IMR-90 (cell line): ENCODE results near the gene HECW1. TPM values are rescaled to one million over a fixed set of nuclear protein-coding genes. Genes with fewer than 3 reads are reported as not detected.

Experiments used
- ATAC-seq: fragments of 200-7000 bp; cut with Tn5 transposase; 2 replicates; pipeline ENCODE4 v1.9.1; 2020; ENCODE audit warnings: low read depth, mild to moderate bottlenecking, moderate library complexity
- BruUV-seq: library from RNA; stranded (reverse); fragments of 400-500 nt; replicated peaks from 2 replicates; lab custom pipeline; 2021; lab: Mats Ljungman, UMichigan
- CTCF ChIA-PET: fragments of 300-600 bp; formaldehyde crosslinking; extraction: SDS; loops from one replicate; lab custom pipeline; 2021; ENCODE audit warnings: antibody characterized with exemption; lab: Yijun Ruan, JAX
- POLR2A ChIA-PET: fragments of 300-600 bp; sonication (Branson Sonifier 250); formaldehyde crosslinking; loops from one replicate; lab custom pipeline; 2022; ENCODE audit warnings: antibody characterized with exemption; ENCODE audit not compliant: unreplicated experiment; lab: Charles Lee
- DNase-seq: peaks from one replicate; pipeline ENCODE4 v3.0.0; 2013
- H2AFZ ChIP-seq: replicated peaks from 2 replicates; pipeline ENCODE3; 2013; ENCODE audit warnings: low read length, mild to moderate bottlenecking; ENCODE audit not compliant: poor library complexity
- H2AK5ac ChIP-seq: 2 replicates; pipeline ENCODE4 v1.6.1; 2013; ENCODE audit warnings: low read depth, low read length, inconsistent platforms
- H2AK9ac ChIP-seq: replicated peaks from 2 replicates; pipeline ENCODE3; 2013; ENCODE audit warnings: mild to moderate bottlenecking, low read depth, low read length, moderate library complexity; ENCODE audit not compliant: poor library complexity
- H2BK120ac ChIP-seq: 2 replicates; pipeline ENCODE4 v1.6.1; 2013; ENCODE audit warnings: low read depth, low read length, inconsistent platforms
- H2BK15ac ChIP-seq: 3 replicates; pipeline ENCODE4 v1.6.1; 2013; ENCODE audit warnings: low read depth, low read length, inconsistent platforms
- H2BK20ac ChIP-seq: 2 replicates; pipeline ENCODE4 v1.6.1; 2013; ENCODE audit warnings: low read depth, mild to moderate bottlenecking, inconsistent platforms, low read length, moderate library complexity
- H2BK5ac ChIP-seq: 2 replicates; pipeline ENCODE4 v1.6.1; 2013; ENCODE audit warnings: mild to moderate bottlenecking, low read depth, low read length, inconsistent platforms; ENCODE audit not compliant: poor library complexity, severe bottlenecking
- H3K14ac ChIP-seq: replicated peaks from 2 replicates; pipeline ENCODE4 v1.6.1; 2013; ENCODE audit warnings: low read depth, low read length, inconsistent platforms
- H3K18ac ChIP-seq: 2 replicates; pipeline ENCODE4 v1.6.1; 2013; ENCODE audit warnings: low read depth, low read length, control low read depth
- H3K23ac ChIP-seq: 2 replicates; pipeline ENCODE4 v1.6.1; 2013; ENCODE audit warnings: low read depth, low read length, inconsistent platforms
- H3K27ac ChIP-seq: 2 replicates; pipeline ENCODE4 v1.5.1; 2013; ENCODE audit warnings: mild to moderate bottlenecking, control low read depth, low read length; ENCODE audit not compliant: insufficient read depth
- H3K27me3 ChIP-seq: 2 replicates; pipeline ENCODE4 v1.6.1; 2013; ENCODE audit warnings: low read length; ENCODE audit not compliant: control insufficient read depth, insufficient read depth
- H3K36me3 ChIP-seq: 2 replicates; pipeline ENCODE4 v1.6.1; 2013; ENCODE audit warnings: low read length, mixed read lengths; ENCODE audit not compliant: control insufficient read depth, insufficient read depth
- H3K4ac ChIP-seq: 2 replicates; pipeline ENCODE4 v1.6.1; 2013; ENCODE audit warnings: low read depth, low read length, inconsistent platforms
- H3K4me1 ChIP-seq: 2 replicates; pipeline ENCODE4 v1.6.1; 2013; ENCODE audit warnings: low read length, mixed read lengths; ENCODE audit not compliant: control insufficient read depth, insufficient read depth
- H3K4me2 ChIP-seq: 2 replicates; pipeline ENCODE4 v1.6.1; 2013; ENCODE audit warnings: low read depth, mild to moderate bottlenecking, control low read depth, low read length, moderate library complexity
- H3K4me3 ChIP-seq: 2 replicates; pipeline ENCODE4 v1.5.1; 2013; ENCODE audit warnings: low read depth, mild to moderate bottlenecking, control low read depth, low read length, moderate library complexity; ENCODE audit not compliant: insufficient read depth
- H3K56ac ChIP-seq: 2 replicates; pipeline ENCODE4 v1.6.1; 2013; ENCODE audit warnings: low read length, inconsistent platforms; ENCODE audit not compliant: insufficient read depth; ENCODE audit errors: extremely low read depth
- H3K79me1 ChIP-seq, 2 experiments: 2 replicates each; pipeline ENCODE4 v1.6.1; 2013; ENCODE audit warnings: low read length in 2 of 2, inconsistent platforms in 1 of 2, low read depth in 1 of 2
- H3K9ac ChIP-seq: 2 replicates; pipeline ENCODE4 v1.6.1; 2013; ENCODE audit warnings: low read depth, low read length, control low read depth
- H3K9me1 ChIP-seq: 2 replicates; pipeline ENCODE4 v1.6.1; 2013; ENCODE audit warnings: low read length, inconsistent platforms; ENCODE audit not compliant: insufficient read depth
- H3K9me3 ChIP-seq: 2 replicates; pipeline ENCODE4 v1.6.1; 2013; ENCODE audit warnings: low read length; ENCODE audit not compliant: control insufficient read depth, insufficient read depth
- H4K20me1 ChIP-seq: 2 replicates; pipeline ENCODE4 v1.6.1; 2013; ENCODE audit warnings: low read length, inconsistent platforms; ENCODE audit not compliant: insufficient read depth
- H4K5ac ChIP-seq: 2 replicates; pipeline ENCODE4 v1.6.1; 2013; ENCODE audit warnings: mild to moderate bottlenecking, low read depth, low read length, control low read depth
- H4K8ac ChIP-seq, 2 experiments: 2 replicates each; pipeline ENCODE4 v1.6.1; 2013; ENCODE audit warnings: low read depth in 2 of 2, low read length in 2 of 2, control low read depth in 1 of 2, inconsistent platforms in 1 of 2
- H4K91ac ChIP-seq: 2 replicates; pipeline ENCODE4 v1.6.1; 2013; ENCODE audit warnings: low read depth, low read length, inconsistent platforms; ENCODE audit not compliant: insufficient read depth
- CHD1 ChIP-seq: IDR thresholded peaks from 2 replicates; pipeline ENCODE4 v1.6.1; 2012; ENCODE audit warnings: low read depth, low read length, improper control_type of control experiment
- MAZ ChIP-seq: IDR thresholded peaks from 2 replicates; pipeline ENCODE4 v1.6.1; 2012; ENCODE audit warnings: low read depth, mild to moderate bottlenecking, low read length, improper control_type of control experiment, moderate library complexity, borderline replicate concordance
- MXI1 ChIP-seq: IDR thresholded peaks from 2 replicates; pipeline ENCODE4 v1.6.1; 2012; ENCODE audit warnings: low read depth, mild to moderate bottlenecking, low read length, moderate library complexity, borderline replicate concordance
- NFE2L2 ChIP-seq: fragments of 150-350 bp; IDR thresholded peaks from 2 replicates; pipeline ENCODE4 v1.6.1; 2016; ENCODE audit warnings: low read depth, mild to moderate bottlenecking, low read length
- RAD21 ChIP-seq: IDR thresholded peaks from 2 replicates; pipeline ENCODE4 v1.6.1; 2012; ENCODE audit warnings: low read length, improper control_type of control experiment
- RFX5 ChIP-seq: IDR thresholded peaks from 2 replicates; pipeline ENCODE4 v1.8.0; 2012; ENCODE audit warnings: low read depth, mild to moderate bottlenecking, low read length, moderate library complexity
- dilution Hi-C: fragments of 300-500 bp; cut with HindIII; formaldehyde crosslinking; loops from one replicate; pipeline ENCODE4 v1.14.3; 2018; ENCODE audit warnings: low sequenced_read_pairs; ENCODE audit not compliant: unreplicated experiment
- in situ Hi-C: fragments of 300-500 bp; cut with MboI; formaldehyde crosslinking; loops from 3 replicates; pipeline ENCODE4 v1.14.3; 2019; ENCODE audit warnings: low sequenced_read_pairs, inconsistent platforms, mixed read lengths
- intact Hi-C: fragments of 100-400 bp; cut with micrococcal nuclease; formaldehyde crosslinking; loops from 2 replicates; pipeline ENCODE4 v1.10.0; 2022
- polyA plus RNA-seq, 3 experiments: library from polyadenylated mRNA; depleted of rRNA; stranded (reverse); fragments of >200 nt; gene quantifications; 2 replicates each; pipeline ENCODE4 v1.2.3, GENCODE V29; 2012; ENCODE audit warnings: low replicate concordance in 1 of 3
- total RNA-seq: library from RNA; depleted of rRNA; stranded (reverse); fragments of >200 nt; gene quantifications from 2 replicates; pipeline ENCODE4 v1.2.3, GENCODE V29; 2012
- TF ChIP-seq, protein P1 (sequence below): fragments of 150-350 bp; IDR thresholded peaks from 2 replicates; pipeline ENCODE4 v1.6.1; 2016; ENCODE audit warnings: low read depth, mild to moderate bottlenecking, low read length, moderate library complexity, borderline replicate concordance

The HECW1 gene
- total and polyA plus RNA-seq, 2 of the 4 experiments (the other 2 are of a cell fraction) = 0.56 to 1.3 TPM

DNA sequence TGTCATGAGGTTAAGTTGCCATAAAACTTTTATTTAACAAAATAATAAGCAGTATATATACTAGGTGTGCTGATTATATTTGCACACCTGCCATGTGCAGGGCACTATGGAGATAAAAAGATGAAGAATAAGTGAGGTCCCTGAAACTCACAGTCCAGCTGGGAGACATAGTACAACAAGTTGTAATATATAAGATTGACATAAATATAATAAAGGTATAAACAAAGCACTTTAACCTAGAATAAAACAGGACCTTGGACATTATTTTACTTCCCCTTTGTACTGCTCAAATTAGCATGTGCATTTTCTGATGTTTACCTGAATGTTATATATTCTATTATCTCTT lies 476.7 kb downstream of the HECW1 start:
- Histone ChIP-seq H2BK20ac (no peak overlapping the region), H3K27me3 (no peaks in the 10 kb centered on the region), H3K36me3 (no peaks in the 10 kb centered on the region), H3K27ac (no peak overlapping the region), H3K9me3 (no peaks in the 10 kb centered on the region), H2AK5ac (no peak overlapping the region), H3K4me2 (no peak overlapping the region), H2BK120ac (no peak overlapping the region), H4K8ac (no peak overlapping the region), H2AK9ac (no peak overlapping the region), H3K79me1 (peaks cover 0 to 47% of the 10 kb centered on the region in 2 experiments; a peak in 2 of 4 replicates), H2BK15ac (no peak overlapping the region), H4K91ac (no peak overlapping the region), H2AFZ (no peak overlapping the region), H3K14ac (no peak overlapping the region), H3K4me3 (no peak overlapping the region), H2BK5ac (no peak overlapping the region), H3K9ac (no peak overlapping the region), H3K9me1 (peaks cover 19% of the 10 kb centered on the region), H3K18ac (no peak overlapping the region), H3K4me1 (peaks cover 10% of the 10 kb centered on the region), H4K5ac (no peak overlapping the region), H3K4ac (no peak overlapping the region), H3K23ac (no peak overlapping the region), H4K20me1 (peaks cover 90% of the 10 kb centered on the region), H3K56ac (no peak overlapping the region)
- in situ Hi-C loops (no loop called here), intact Hi-C loops (loop anchor here (10.0 kb wide), 1 partner anchor 654 kb away; the partner anchor contains the start of genes MRPL32 and PSMA2), dilution Hi-C loops (no loop called here)
- ChIA-PET POLR2A (no interaction called here), CTCF (no interaction called here)
- TF ChIP-seq, protein P1, sequence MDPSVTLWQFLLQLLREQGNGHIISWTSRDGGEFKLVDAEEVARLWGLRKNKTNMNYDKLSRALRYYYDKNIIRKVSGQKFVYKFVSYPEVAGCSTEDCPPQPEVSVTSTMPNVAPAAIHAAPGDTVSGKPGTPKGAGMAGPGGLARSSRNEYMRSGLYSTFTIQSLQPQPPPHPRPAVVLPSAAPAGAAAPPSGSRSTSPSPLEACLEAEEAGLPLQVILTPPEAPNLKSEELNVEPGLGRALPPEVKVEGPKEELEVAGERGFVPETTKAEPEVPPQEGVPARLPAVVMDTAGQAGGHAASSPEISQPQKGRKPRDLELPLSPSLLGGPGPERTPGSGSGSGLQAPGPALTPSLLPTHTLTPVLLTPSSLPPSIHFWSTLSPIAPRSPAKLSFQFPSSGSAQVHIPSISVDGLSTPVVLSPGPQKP = no peak
- TF ChIP-seq CHD1 (no peak), RFX5 (no peak), RAD21 (no peak), MXI1 (no peak), NFE2L2 (no peak), MAZ (no peak)
- DNase-seq (no peak), ATAC-seq (no peak)
- no TSS peak for BruUV-seq
